Fibroblast of villous mesenchyme (primary cell): ENCODE results near the gene MYL6B. TPM values are rescaled to one million over a fixed set of nuclear protein-coding genes. Genes with fewer than 3 reads are reported as not detected.
"Not testable (repeated sequence)": the region's sequence is repeated elsewhere in the genome, so short reads cannot be mapped to it uniquely, and the experiment has no call there.

Experiments
- DNase-seq: peaks from one replicate; pipeline ENCODE4 v3.0.0-alpha.2; 2010; ENCODE audit warnings: low read depth
- H3K4me3 ChIP-seq: 2 replicates; pipeline ENCODE4 v1.5.1; 2011; ENCODE audit warnings: low read depth, mild to moderate bottlenecking, low read length
- CTCF ChIP-seq: IDR thresholded peaks from 2 replicates; pipeline ENCODE4 v1.5.1; 2012; ENCODE audit warnings: low read depth, mild to moderate bottlenecking, low read length; ENCODE audit not compliant: insufficient read depth
- total RNA-seq: library from RNA; depleted of rRNA; stranded (reverse); fragments of >200 nt; gene quantifications from 2 replicates; pipeline ENCODE4 v1.2.3, GENCODE V29; 2012

MYL6B gene
- total RNA-seq, 1 donor: 68.2 TPM

GRCh38 chr12:56189918-56190694, 37.7 kb downstream of the MYL6B start:
- no peak for TF ChIP-seq CTCF
- peak; percentile 82 for DNase-seq

GRCh38 chr12:56190695-56191155, 38.3 kb downstream of the MYL6B start:
- H3K4me3 ChIP-seq: peak overlapping the region; percentile 87
- TF ChIP-seq CTCF: no peak
- no peak for DNase-seq

More at GRCh38 chr12:56189918-56190694, 37.7 kb downstream of the MYL6B start:
- peak overlapping the region; percentile 87 for H3K4me3 ChIP-seq

GRCh38 chr12:56192582-56192981, 40.2 kb downstream of the MYL6B start:
- TF ChIP-seq CTCF: no peak
- no peak for DNase-seq
- H3K4me3 ChIP-seq: no peak overlapping the region

GRCh38 chr12:56193025-56193578, 40.7 kb downstream of the MYL6B start:
- peak; percentile 90 for DNase-seq
- peak; percentile 86 for TF ChIP-seq CTCF
- H3K4me3 ChIP-seq: no peak overlapping the region

GRCh38 chr12:56196818-56197550, 44.6 kb downstream of the MYL6B start:
- H3K4me3 ChIP-seq: not testable (repeated sequence)
- peak; percentile 98 for DNase-seq

- no peak overlapping the region for H3K4me3 ChIP-seq
- no peak for TF ChIP-seq CTCF
- DNase-seq: no peak
Measured at GRCh38 chr12:56197921-56198635, 45.7 kb downstream of the MYL6B start.
